Heart left ventricle (tissue), 13 donors: ENCODE data around the gene CHCHD1.

Experiments
- CTCF ChIP-seq, 12 donors: fragments of 200-600 bp; sonication (generic) in 4 of 12; IDR thresholded peaks; one replicate each; pipeline versions ENCODE4 v1.5.0 to v1.8.0; 2018 to 2022; ENCODE audit warnings: antibody characterized with exemption in 12 of 12, mild to moderate bottlenecking in 5 of 12
- POLR2A ChIP-seq, 2 donors: fragments of 450-650 bp; IDR thresholded peaks; one replicate each; pipeline ENCODE4 v1.6.1; 2017; ENCODE audit warnings: antibody characterized with exemption in 2 of 2, mild to moderate bottlenecking in 2 of 2, moderate library complexity in 2 of 2
- donor health status: ischemic (EF 13 %, LVEDD 7.1; RV severe dilation, severe dysfunction).
- donor health status: DM: no; HTN: yes; CAD: no.
- donor health status: DM: no; HTN: no; CAD: no.
- donor health status: ischemic (EF 25% LVEDD 6.9; RV normal size, moderate dysfunction).
- donor health status: ischemic (EF 25% LVEDD 5.7; RV mildly dilated, moderate dysfunction).
- donor health status: ischemic (EF 35%, LVEDD 5.7; RV mildly dilated, moderate dysfunction).
- donor health status: nonischemic (EF 11% LVEDD 7.7; RV severe dilation, severe dysfunction).
- donor health status: DM: yes; HTN: yes; CAD: no.
- donor health status: PGD.
- donor health status: ischemic (EF 29% LVEDD 5.4; RV normal size, mild dysfunction).
- donor health status: nonischemic (EF 23%, LVEDD 6.1; RV moderate dilation, normal function).

DNA sequence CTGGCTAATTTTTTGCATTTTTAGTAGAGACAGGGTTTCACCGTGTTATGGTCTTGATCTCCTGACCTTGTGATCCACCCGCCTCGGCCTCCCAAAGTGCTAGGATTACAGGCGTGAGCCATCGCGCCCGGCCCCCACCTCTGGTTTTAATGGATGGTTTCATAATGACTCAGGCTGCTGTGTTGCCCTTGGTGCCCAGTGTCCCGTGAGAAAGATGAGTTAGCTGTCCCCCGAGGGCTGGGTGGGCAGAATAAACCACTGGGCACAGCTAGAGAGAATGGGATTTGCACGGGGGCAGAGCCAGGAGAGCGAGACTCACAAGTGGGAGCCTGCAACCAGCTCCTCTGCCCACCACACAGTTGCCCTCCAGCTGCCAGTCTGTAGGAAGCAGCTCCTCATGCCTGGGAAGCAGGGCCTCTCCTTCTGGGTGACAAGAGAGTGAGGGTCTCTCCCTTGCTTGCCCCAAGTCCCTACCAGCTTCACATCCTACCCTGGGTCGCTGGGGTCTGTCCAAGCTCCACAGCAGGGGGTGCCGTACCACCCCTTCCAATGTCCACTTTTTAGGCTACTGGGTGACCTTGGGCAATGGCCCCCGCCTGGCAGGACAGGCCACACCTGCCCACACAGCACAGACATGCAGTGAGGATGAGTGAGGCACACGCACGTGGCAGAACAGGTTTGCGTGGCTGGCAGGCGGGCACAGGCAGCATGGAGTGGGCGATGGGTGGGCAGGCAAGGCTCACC lies 45.7 kb downstream of the CHCHD1 start:
- no peak for TF ChIP-seq POLR2A (IDR thresholded peaks at IDR 0.05)
- no peak for TF ChIP-seq CTCF (IDR thresholded peaks at IDR 0.05)
